Measurements from ENCODE around the gene CDC6.

Gene CDC6

DNA sequence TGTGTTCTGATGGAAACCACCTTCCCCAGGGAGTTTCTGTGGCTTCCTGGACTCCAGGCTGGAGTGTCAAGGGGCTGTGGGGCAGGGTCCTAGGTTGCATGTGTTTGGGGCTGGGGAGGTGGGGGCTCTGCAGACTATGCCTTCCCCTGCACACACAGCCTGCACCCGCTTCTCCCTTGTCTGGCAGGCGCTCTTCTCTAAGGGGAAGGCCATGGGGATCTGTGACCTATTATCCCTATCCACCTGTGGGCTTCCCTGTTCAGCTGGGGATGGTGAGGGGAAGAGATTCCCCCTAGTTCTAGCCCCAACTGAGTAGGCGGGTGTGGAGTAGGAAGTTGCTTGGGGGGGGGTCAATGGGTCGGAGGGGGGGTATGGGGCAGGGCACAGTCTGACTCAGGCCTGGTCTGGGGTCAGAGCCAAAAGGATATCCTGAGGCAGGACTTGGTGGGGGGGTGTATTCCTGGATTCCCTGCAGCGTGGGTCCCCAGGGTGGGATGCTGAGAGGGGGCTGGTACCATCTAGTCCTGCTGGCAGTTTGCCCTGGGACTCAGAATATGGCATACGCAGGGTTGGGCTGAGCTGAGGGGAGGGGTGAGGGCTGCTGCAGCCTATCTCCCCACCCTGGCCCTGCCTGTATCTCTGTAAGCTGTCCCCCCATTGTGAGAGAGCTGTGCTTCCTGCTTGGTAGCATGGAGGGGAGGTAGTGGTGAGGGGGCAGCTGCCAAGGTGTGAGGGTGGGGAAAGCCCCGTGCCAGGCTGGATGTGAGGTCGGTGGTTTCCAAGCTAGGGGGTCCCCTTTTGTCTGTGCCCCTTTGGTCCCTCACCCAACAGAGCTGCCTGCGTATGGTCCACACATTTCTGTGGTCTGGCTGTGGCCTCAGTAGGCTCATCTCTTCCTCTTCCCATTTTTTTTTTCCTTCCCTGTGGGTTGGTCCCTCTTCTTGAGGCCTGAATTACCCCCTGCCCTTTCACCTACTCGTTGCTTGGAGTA lies 36.0 kb downstream of the CDC6 start:
- DNase-seq, result peak; percentile 74

DNA sequence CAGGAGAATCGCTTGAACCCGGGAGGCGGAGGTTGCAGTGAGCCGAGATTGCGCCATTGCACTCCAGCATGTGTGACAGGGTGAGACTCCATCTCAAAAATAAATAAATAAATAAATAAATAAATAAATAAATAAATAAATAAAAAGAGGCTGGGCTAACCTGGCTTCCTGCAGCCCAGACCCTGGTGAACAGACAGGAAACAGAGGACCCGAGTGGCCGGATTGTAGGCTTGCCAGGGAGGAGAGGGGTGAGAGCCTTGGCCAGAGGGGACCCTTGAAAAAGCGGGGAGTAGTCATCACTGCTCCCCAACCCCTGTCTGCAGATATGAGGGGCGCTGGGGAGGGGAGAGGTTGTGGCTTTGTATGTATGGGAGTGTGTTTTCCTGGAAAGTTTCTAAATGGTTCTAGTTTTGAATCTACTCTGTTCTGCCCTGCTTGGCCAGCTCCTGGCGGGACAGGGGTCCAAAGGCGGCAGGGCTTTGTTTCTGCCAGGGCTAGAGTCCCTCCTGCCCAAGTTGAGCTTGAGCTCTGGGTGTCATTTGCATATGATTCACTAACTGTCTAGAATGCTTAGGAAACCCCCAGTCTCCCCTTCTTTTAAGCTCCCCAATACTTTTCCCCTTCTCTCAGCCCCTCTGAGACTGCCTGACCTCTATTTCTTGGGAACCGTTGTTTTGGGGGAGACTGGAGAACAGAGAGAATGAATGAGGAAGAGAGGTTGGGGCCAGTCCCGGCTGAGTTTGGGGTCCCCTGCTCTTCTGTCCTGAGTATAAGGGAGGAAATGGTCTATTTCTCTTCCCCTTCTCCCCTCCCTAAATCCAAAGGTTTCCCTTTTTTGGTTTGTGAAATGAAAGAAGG lies 37.7 kb downstream of the CDC6 start:
- DNase-seq, result no peak

DNA sequence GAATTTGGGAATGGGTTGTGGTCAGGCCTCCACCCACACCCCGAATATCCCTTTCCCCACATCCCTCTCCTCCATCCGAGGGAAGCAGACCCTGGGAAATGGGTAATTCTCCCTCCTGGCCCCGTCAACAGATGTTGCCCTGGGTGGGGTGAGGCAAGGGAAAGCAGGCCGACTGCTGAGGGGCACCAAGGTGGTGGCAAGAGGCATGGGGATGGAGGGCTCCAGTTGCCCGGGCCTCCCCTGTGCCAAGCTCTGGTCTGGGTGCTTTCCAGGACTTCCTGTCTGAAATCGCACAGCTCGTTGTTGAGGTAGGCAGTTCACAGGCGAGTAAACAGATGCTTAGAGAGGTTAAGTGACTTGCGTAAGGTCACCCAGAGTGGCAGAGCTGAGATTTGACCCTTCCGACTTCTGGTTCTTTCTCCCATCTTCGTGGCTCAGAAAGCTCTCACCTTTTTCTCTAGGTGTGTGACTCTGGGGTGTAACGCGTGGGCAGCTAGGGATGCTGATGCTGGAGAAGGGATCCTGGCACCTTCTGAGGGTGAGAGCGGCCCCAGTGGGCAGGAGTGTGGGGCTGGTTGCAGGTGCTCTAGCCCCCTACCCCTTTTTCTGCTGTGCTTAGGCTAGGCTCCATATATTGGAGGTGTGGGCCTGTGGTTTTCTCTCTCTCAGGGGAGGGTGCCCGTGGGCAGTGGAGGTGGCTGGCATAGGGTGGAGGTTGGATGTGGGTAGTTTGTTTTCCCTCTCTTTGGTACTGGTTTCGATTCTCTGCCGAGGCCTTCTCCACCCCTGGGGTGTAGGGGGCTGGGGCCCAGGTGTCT lies 38.5 kb downstream of the CDC6 start:
- DNase-seq, result peak; percentile 55

DNA sequence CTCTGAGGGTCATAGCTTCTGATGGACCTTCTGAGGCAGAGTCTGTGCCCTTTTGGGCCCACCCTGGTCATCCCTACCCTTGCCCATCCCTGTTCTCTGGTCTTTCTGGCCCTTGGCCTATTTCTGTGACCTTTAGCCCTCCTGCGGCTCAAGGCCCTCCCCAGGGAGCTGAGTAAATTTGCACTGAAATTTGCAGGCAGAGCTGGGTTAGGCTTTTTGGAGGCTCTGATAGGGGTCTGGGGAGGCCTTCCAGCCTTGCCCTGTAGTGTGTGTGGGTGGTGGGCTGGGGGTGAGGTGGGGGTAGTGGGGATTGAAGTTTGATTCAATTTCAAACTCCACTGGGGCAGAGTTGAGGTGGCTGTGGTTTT lies 39.1 kb downstream of the CDC6 start:
- no peak for DNase-seq

DNA sequence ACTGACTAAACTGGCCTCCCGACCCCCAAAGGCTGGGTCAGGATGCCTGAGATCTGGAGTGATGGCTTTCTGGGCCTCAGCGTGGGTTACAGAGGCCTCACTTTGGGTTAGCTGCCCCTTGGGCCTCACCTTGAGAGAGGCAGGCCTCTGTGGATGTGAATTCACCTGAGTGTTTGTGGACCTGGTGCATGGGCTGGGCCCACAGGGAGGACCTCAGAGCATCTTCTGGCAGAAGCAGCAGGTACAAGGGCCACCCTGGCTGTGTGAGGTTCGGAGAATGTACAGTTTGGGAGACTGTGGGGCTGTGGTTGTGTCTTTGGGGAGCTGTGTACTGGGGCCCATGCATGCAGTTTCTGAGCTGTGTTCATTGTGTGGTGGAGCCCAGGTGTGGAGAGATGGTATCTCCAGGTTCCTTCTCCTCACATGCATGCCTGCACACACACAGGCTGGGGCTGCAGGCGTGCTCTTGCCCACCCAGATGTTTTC lies 39.6 kb downstream of the CDC6 start:
- DNase-seq, result no peak

DNA sequence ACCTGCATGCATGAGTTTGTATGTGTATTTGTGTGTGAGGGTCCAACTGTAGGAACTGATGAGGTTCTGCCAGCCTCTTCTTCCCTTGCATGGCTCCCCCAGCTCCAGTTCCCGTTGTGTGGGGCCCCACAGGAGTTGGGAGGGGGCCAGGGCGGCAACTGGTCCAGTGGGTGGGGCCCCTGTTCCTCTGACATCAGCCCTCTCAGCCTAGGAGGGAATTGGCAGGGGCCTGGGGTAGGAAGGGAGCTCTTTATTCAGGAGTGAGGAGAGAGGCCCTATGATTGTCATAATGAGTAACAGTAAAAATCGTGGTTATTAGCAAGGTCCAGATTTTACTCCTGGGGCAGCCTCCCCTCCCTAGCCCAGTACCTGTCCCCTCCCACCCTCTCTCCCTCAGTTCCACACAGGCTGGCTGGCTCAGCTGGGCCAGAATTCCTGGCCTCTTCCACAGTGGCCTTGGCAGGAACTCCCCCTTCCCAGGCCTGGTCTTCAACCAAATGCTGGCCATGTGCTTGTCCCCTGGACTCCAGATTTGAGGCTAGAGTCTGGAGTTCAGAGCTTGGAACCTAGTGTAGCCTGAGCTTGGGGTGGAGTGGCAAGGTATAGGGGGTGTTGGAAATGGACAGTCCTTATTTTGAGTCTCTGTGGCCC lies 40.2 kb downstream of the CDC6 start:
- DNase-seq, result no peak

DNA sequence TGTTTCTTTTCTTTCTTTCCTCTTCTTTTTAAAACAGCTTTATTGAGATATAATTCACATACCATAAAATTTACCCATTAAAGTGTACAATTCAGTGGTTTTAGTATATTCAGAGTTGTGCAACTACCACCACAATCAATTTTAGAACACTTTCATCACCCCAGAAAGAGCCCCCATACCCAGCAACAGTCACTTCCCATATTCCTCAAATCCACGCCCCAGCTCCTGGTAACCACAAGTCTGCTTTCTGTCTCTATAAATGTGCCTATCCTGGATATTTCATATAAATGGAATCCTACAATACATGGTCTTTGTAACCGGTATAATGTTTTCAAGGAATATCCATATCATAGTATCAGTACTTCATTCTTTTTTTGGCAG lies 40.7 kb downstream of the CDC6 start:
- no peak for DNase-seq

DNA sequence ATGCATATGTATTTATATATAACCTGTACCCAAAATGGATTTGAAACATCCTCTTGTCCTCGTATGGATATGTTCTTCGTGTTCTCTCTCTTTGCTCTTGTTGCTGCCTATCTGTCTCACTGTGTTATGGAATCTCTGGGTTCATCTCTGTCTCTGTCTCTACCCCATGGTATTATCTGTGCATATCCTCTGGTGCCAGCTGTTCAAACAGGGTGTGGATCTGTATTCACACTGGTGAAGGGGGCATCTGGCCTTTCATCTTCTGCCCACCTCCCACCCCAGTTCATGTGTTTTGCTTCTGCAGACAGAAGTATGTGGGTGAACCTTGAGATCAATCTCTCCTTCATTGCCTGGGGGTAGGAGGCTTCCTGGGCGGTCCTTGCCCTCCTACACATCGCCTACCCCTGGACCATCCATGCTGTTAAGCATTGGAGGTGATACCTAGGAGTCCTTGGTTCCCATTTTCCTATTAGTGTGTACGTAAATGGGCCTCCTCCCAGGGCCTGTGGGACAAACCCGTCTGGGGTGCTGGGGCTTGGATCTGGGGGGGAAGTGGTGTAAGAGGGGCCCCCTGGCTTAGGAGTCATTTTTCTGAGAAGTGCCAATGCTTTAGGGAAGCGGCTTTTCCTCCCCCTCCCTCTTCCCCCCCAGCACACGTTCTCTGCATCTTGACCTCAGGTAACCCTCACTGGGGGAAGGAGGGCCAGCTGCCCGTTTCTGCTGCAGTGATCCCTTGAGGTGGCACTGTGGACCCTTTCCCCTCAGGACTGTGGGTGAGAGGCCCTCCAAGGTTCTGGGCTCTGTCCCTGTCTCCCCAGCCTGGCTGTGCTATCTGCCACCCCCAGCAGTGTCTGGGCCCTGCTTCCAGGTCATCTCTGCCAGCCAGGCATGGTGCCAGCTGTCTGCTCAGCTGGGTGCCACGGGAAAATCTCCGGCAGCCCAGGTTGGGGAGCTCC lies 42.4 kb downstream of the CDC6 start:
- no peak for DNase-seq

DNA sequence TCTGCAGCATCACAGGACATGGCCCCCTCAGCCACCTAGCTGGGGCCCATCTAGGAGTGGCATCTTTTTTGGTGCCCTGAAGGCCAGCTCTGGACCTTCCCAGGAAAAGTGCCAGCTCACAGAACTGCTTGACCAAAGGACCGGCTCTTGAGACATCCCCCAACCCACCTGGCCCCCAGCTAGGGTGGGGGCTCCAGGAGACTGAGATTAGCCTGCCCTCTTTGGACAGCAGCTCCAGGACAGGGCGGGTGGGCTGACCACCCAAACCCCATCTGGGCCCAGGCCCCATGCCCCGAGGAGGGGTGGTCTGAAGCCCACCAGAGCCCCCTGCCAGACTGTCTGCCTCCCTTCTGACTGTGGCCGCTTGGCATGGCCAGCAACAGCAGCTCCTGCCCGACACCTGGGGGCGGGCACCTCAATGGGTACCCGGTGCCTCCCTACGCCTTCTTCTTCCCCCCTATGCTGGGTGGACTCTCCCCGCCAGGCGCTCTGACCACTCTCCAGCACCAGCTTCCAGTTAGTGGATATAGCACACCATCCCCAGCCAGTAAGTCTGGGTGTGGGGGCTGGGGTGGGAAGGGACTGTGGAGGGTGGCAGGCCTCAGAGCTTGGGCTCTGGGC lies 43.3 kb downstream of the CDC6 start:
- DNase-seq, result no peak

DNA sequence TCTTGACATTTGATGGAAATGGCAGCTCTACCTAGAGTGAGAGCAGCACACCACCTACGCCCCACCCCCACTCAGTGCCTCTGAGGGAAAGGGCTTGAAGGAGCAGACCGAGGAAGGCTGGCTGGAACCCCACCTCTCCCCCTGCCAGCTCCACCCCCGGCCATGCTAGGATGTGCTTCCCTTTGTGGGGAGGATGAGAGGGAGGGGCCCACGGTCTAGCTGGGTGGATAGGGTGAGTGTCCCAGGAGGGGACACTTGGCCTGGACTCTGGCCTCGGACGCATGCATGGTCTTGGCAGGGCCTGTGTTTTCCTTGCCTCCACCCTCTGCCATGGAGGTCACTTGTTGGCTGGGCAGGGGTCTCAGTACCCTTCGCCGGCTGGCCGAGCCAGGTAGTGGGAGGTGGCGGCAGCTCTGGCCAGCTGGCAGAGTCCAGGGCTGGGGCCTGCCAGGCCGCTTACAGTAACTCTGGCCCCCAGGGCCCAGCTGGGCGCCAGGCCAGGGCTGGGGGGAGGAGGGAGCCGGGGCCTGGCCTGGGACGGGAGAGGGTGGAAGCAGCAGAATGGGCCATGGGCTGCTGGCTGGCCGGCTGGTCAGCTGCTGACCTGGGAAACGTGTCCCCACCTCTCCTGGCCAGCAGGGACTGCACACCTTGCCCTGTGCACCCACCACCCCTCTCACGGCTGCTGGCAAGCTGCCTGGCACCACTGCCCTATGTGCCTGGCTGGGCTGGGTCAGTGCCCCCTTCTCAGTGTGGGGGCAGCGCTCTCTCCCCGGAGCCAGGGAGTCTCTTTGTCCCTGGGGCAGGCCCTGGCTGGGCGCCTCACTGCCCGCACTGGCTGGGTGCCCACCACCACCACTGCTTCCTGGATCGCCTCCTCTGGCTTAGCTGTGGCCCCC lies 44.3 kb downstream of the CDC6 start:
- DNase-seq, result no peak

DNA sequence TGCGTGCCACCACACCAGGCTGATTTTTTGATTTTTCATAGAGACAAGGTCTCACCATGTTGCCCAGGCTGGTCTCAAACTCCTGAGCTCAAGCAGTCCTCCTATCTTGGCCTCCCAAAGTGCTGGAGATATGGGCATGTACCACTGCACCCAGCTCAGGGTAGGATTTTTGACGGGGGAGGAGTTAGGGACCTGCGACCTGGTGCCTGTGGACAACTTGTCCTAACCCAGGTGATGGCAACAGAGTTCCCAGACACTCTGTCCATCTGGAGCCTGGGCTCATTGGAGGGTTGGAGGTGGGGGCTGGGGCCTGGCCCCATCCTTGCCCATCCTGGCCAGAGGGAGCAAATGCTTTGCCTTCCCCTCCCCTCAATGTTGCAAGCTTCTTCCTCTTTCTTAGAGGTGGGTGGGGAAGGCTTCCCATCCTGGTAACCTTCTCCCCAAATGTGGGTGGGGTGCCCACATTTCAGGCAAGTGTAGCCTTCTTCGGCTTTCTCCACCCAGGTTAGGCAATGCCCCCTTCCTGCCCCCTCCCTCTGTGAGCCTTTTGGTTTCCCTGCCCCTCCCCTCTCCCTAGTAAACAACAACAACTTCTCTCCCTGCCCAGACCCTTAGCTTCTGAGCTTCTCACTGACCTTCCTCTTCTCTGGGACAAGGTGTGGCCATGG lies 46.2 kb downstream of the CDC6 start:
- no peak for DNase-seq

DNA sequence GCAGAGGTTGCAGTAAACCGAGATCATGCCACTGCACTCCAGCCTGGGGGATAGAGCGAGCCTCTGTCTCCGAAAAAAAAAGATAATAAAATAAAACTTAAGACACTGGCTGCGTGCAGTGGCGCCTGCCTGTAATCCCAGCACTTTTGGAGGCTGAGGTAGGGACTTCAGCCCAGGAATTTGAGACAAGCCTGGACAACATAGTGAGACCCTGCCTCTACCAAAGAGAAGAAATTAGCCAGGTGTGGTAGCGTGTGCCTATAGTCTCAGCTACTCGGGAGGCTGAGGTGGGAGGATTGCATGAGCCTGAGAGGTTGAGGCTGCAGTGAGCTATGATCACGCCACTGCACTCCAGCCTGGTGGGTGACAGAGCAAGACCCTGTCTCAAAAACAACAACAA lies 47.9 kb downstream of the CDC6 start:
- no peak for DNase-seq

DNA sequence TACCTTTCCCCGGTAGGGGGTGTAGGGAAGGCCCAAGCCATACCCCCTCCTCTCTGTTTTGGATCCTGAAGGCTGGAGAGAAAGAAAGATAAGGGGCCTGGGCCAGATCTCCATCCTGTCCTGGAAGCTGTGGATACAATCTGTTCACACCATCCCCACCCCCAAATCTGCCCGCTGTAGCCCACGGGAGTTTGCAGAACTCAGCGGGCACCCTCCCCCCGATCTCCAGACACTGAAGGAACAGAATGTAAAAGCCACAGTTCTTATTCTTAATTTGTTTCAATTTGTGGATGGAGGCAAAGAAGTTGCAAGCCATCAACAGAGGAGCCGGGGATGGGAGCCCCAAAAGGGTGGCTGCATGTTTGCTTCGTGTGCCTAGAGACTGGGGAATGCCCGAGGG lies 49.7 kb downstream of the CDC6 start:
- DNase-seq, result no peak

DNA sequence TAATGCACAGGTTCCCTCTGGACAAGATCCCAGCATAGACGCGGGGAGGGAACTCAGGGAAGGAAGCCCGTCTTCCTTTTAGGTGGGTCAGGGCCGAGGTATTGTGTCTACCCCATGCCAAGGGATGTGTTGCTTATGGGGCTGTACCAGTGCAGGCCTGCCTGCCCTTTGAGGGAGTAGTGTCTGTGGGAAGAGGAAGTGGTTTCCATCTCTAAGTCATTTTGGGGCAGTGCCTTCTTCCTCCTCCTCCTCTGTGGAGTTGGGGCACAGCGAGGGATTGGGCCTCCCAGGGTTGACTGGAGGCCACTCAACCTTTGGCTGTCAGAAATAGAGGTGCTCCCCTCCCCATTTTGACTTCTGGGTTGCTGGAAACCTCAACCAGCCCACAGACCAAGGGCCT lies 50.4 kb downstream of the CDC6 start:
- DNase-seq, result no peak

DNA sequence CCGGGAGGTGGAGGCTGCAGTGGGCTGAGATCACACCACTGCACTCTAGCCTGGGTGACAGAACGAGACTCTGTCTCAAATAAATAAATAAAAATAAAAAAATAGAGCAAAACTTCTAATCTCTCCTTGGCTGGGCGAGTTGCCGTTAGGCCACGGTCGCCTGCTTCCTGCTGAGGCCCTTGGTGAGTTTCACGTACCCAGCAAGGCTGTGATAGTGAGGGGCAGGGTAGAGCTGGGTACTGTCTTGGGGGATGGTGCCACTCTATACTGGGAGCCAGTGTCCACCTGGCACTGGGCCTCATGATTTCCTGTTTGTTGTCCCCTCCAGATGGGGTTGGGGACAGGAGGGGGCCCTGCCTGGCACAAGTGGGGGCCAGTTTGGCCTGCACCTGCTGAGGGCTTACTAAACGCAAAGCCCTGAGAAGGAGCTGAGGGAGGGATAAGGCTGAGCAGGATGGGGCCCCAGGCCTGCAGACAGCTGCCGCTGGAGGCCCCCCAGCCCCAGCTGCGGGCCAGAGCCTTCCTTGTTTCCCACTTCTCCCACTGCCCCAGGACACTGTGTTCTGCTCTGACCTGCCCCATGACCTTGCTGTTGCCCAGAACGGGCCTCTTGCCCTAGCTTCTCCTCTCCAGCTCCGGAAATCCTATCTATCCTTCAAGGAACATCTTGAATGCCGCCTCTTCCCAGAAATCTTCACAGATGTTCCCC lies 51.4 kb downstream of the CDC6 start:
- DNase-seq, result no peak

DNA sequence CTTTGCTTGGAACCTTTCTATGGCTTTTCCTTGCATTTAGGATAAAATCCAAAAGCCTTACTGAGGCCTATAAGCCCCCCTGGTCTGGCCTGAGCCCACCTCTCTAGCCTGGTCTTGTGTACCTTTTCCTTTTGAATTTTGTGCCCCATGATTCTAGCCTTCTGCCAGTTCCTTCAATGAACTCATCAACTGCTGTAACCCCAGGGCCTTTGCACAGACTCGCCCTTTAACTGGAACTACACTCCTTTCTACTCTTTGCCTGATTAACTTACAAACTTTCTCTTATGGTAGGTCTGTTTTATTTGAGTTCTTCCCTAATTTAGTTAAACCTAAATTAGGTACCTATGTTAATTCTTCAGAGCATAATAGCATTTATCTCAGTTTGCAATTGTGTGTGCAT lies 52.6 kb downstream of the CDC6 start:
- no peak for DNase-seq

DNA sequence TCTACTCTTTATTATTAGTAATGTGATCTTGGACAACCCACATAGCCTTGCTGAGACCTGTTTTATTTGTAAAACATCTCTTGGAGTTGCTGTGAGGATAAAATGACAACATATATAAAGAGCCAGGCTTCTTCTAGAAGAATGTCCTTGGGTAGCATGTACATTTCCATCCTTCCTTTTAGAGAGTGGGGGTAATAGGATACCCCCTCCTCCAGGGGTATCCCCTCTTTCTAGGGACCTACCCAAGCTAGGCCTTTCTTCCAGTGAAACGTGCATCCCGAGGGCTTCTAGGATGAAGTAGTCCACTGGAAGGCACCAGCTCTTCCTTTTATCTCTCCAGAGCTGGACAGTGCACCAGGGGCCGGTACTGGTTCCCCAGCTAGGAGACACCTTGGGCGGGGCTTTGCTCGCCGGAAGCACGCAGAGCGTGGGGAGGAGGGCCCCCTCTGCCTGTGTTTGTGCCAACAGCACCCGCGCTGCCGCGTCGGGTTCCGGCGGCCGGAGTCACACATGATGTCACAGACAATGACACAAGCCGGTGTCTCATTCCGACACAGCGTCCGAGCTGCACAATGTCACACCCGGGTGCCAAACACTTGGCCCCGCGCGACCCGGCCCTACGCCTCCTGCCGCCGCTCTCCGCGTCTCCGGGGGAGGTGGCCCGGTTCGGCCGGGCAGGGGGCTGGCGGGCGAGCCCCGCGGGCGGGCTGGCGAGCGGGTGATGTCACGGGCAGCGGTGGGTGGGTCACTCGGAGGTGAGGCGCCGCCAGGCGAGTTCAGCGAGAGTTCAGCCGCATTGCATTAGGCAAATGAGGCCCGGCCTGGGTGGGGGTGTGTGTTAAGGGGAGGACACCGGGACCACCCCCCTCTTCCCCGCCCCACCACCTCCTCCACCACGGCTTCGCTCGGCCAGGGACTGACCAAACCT lies 53.5 kb downstream of the CDC6 start:
- DNase-seq, result peak; percentile 82

All from T-helper 9 cell (primary cell).